ENCODE data around the gene TAS1R1. TPM values are rescaled to one million over a fixed set of nuclear protein-coding genes. Genes with fewer than 3 reads are reported as not detected.

The TAS1R1 gene
- total RNA-seq, 1 donor from 2014 or later = not detected

- Mint-ChIP-seq H3K36me3 (ENCODE audit: low read depth) (no peaks in the 10 kb centered on the region), H3K9me3 (ENCODE audit: low read depth) (no peaks in the 10 kb centered on the region), H3K27me3 (ENCODE audit: low read depth) (no peaks in the 10 kb centered on the region), H3K4me1 (ENCODE audit: low read depth) (peaks cover 32% of the 10 kb centered on the region), H3K27ac (ENCODE audit: unreplicated experiment) (peak within 1 kb of the TSS; percentile 94), H3K4me3 (ENCODE audit: unreplicated experiment) (peak within 1 kb of the TSS; percentile 90)
- DNase-seq (ENCODE audit: low spot score) = peak; percentile 99
- TF ChIP-seq CTCF (IDR thresholded peaks at IDR 0.05) = no peak
These were observed 24.4 kb downstream of the TAS1R1 start, which contains the start of gene ZBTB48 for GRCh38 chr1:6579374-6580118. ZBTB48 (plus strand) TSS chr1:6579994; CDS start chr1:6580610, 616 bp downstream.

GRCh38 chr1:6580119-6580592 is 25.0 kb downstream of the TAS1R1 start:
- Mint-ChIP-seq H3K9me3 (ENCODE audit: low read depth) (no peaks in the 10 kb centered on the region), H3K27ac (ENCODE audit: unreplicated experiment) (peak overlapping the region; percentile 94), H3K27me3 (ENCODE audit: low read depth) (no peaks in the 10 kb centered on the region), H3K4me3 (ENCODE audit: unreplicated experiment) (peak overlapping the region; percentile 90), H3K4me1 (ENCODE audit: low read depth) (peaks cover 32% of the 10 kb centered on the region), H3K36me3 (ENCODE audit: low read depth) (no peaks in the 10 kb centered on the region)
- no peak for DNase-seq (ENCODE audit: low spot score)
- no peak for TF ChIP-seq CTCF (IDR thresholded peaks at IDR 0.05)

GRCh38 chr1:6580593-6581409 is 25.7 kb downstream of the TAS1R1 start:
- Mint-ChIP-seq H3K27ac (ENCODE audit: unreplicated experiment) (peak overlapping the region; percentile 84), H3K4me3 (ENCODE audit: unreplicated experiment) (peak overlapping the region; percentile 90), H3K36me3 (ENCODE audit: low read depth) (no peaks in the 10 kb centered on the region), H3K9me3 (ENCODE audit: low read depth) (no peaks in the 10 kb centered on the region), H3K27me3 (ENCODE audit: low read depth) (no peaks in the 10 kb centered on the region), H3K4me1 (ENCODE audit: low read depth) (peaks cover 32% of the 10 kb centered on the region)
- DNase-seq (ENCODE audit: low spot score) = no peak
- TF ChIP-seq CTCF (IDR thresholded peaks at IDR 0.05) = peak; percentile 44

- Mint-ChIP-seq H3K4me3 (ENCODE audit: unreplicated experiment) (no peak overlapping the region), H3K27ac (ENCODE audit: unreplicated experiment) (peak overlapping the region; percentile 51), H3K4me1 (ENCODE audit: low read depth) (peaks cover 32% of the 10 kb centered on the region), H3K36me3 (ENCODE audit: low read depth) (no peaks in the 10 kb centered on the region), H3K9me3 (ENCODE audit: low read depth) (no peaks in the 10 kb centered on the region), H3K27me3 (ENCODE audit: low read depth) (no peaks in the 10 kb centered on the region)
- no peak for TF ChIP-seq CTCF (IDR thresholded peaks at IDR 0.05)
- DNase-seq (ENCODE audit: low spot score) = no peak
These were observed 26.6 kb downstream of the TAS1R1 start for GRCh38 chr1:6581561-6582305.

GRCh38 chr1:6582370-6582769 is 27.3 kb downstream of the TAS1R1 start:
- TF ChIP-seq CTCF (IDR thresholded peaks at IDR 0.05) = no peak
- H3K4me1 Mint-ChIP-seq (ENCODE audit: low read depth) = peaks cover 32% of the 10 kb centered on the region
- no peaks in the 10 kb centered on the region for H3K36me3 Mint-ChIP-seq (ENCODE audit: low read depth)
- H3K9me3 Mint-ChIP-seq (ENCODE audit: low read depth) = no peaks in the 10 kb centered on the region
- no peak overlapping the region for H3K4me3 Mint-ChIP-seq (ENCODE audit: unreplicated experiment)
- H3K27me3 Mint-ChIP-seq (ENCODE audit: low read depth) = no peaks in the 10 kb centered on the region
- H3K27ac Mint-ChIP-seq (ENCODE audit: unreplicated experiment) = no peak overlapping the region
- no peak for DNase-seq (ENCODE audit: low spot score)

Measured in chondrocyte (in vitro differentiated cells).